Activated CD8-positive, alpha-beta T cell treated with anti-CD3 and anti-CD28 coated beads for 36 hours (primary cell): ENCODE measurements around the gene ACE. TPM values are rescaled to one million over a fixed set of nuclear protein-coding genes. Genes with fewer than 3 reads are reported as not detected.

Experiments used
- ATAC-seq: fragments of 200-7000 bp; cut with Tn5 transposase; one replicate; pipeline ENCODE4 v1.10.0; 2021; ENCODE audit warnings: mild to moderate bottlenecking, moderate library complexity
- CTCF ChIA-PET: fragments of 350-600 bp; sonication (Branson Sonifier 250); formaldehyde crosslinking; loops from one replicate; lab custom pipeline; 2021; ENCODE audit warnings: antibody characterized with exemption; lab: Charles Lee
- POLR2A ChIA-PET: fragments of 350-600 bp; sonication (Branson Sonifier 250); formaldehyde crosslinking; loops from one replicate; lab custom pipeline; 2021; ENCODE audit warnings: antibody characterized with exemption; lab: Charles Lee
- DNase-seq: peaks from one replicate; pipeline ENCODE4 v3.0.0-alpha.2; 2020
- H3K27ac Mint-ChIP-seq: one replicate; pipeline ENCODE4 v1.8.0; 2021; ENCODE audit warnings: mild to moderate bottlenecking, mixed read lengths
- H3K27me3 Mint-ChIP-seq: one replicate; pipeline ENCODE4 v1.8.0; 2021; ENCODE audit warnings: mixed read lengths
- H3K36me3 Mint-ChIP-seq: one replicate; pipeline ENCODE4 v1.8.0; 2021; ENCODE audit warnings: low read depth, mixed read lengths
- H3K4me1 Mint-ChIP-seq: one replicate; pipeline ENCODE4 v1.8.0; 2021; ENCODE audit warnings: low read depth, mixed read lengths
- H3K4me3 Mint-ChIP-seq: one replicate; pipeline ENCODE4 v1.8.0; 2021; ENCODE audit warnings: mild to moderate bottlenecking, moderate library complexity, mixed read lengths
- H3K9me3 Mint-ChIP-seq: one replicate; pipeline ENCODE4 v1.8.0; 2021; ENCODE audit warnings: mixed read lengths
- intact Hi-C: fragments of 100-400 bp; cut with micrococcal nuclease; formaldehyde crosslinking; loops from one replicate; pipeline ENCODE4 v1.10.0; 2022
- total RNA-seq, 2 experiments: library from RNA; stranded (reverse); gene quantifications; one replicate each; pipeline ENCODE4 v1.2.3, GENCODE V29; 2021
- TF ChIP-seq, protein P1 (sequence below): fragments of 200-600 bp; IDR thresholded peaks from one replicate; pipeline ENCODE4 v1.8.0; 2022; ENCODE audit warnings: antibody characterized with exemption, mild to moderate bottlenecking

Gene ACE
- total RNA-seq, 2 experiments from 2014 or later = 0.36 to 0.51 TPM

DNA sequence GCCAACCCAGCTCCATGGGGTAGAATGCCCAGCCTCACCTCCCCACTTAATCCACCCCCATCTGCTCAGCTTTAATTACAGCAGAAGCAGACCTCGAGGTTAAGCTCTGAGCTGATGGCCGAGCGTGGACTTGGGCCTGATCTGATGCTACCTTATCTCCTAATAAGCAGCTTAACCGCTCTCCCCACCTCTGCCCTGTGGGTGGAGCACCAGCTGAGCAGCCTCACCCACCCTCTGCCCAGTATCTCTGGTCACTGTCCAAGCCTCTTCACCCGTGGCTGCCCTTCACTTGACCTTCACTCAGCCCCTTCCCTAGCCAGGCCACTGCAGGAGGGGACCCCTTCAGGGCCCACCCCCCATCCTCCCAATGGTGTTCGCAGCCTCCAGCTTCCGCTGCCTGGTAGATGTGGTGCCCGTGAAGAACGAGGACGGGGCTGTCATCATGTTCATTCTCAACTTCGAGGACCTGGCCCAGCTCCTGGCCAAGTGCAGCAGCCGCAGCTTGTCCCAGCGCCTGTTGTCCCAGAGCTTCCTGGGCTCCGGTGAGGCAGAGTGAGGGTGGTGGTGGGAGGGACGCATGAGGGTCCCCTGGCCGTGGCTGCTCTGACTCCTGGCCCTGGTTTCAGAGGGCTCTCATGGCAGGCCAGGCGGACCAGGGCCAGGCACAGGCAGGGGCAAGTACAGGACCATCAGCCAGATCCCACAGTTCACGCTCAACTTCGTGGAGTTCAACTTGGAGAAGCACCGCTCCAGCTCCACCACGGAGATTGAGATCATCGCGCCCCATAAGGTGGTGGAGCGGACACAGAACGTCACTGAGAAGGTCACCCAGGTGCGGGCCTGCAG, 53.1 kb downstream of the ACE start:
- Mint-ChIP-seq H3K27me3 (peaks cover 4% of the 10 kb centered on the region), H3K9me3 (no peaks in the 10 kb centered on the region), H3K27ac (no peak overlapping the region), H3K36me3 (no peaks in the 10 kb centered on the region), H3K4me1 (no peaks in the 10 kb centered on the region), H3K4me3 (no peak overlapping the region)
- DNase-seq = no peak
- ChIA-PET CTCF (interaction anchor here (1.3 to 1.4 kb wide), 2 partner anchors 51 to 92 kb away, joined by 3 read pairs; partner anchors contain the start of gene MAP3K3), POLR2A (interaction anchor here (0.7 to 1.1 kb wide), 2 partner anchors 19 to 169 kb away, joined by 3 read pairs; no protein-coding TSS in a partner anchor)
- ATAC-seq = no peak
- intact Hi-C loops = no loop called here
- TF ChIP-seq, protein P1, sequence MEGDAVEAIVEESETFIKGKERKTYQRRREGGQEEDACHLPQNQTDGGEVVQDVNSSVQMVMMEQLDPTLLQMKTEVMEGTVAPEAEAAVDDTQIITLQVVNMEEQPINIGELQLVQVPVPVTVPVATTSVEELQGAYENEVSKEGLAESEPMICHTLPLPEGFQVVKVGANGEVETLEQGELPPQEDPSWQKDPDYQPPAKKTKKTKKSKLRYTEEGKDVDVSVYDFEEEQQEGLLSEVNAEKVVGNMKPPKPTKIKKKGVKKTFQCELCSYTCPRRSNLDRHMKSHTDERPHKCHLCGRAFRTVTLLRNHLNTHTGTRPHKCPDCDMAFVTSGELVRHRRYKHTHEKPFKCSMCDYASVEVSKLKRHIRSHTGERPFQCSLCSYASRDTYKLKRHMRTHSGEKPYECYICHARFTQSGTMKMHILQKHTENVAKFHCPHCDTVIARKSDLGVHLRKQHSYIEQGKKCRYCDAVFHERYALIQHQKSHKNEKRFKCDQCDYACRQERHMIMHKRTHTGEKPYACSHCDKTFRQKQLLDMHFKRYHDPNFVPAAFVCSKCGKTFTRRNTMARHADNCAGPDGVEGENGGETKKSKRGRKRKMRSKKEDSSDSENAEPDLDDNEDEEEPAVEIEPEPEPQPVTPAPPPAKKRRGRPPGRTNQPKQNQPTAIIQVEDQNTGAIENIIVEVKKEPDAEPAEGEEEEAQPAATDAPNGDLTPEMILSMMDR = no peak

DNA sequence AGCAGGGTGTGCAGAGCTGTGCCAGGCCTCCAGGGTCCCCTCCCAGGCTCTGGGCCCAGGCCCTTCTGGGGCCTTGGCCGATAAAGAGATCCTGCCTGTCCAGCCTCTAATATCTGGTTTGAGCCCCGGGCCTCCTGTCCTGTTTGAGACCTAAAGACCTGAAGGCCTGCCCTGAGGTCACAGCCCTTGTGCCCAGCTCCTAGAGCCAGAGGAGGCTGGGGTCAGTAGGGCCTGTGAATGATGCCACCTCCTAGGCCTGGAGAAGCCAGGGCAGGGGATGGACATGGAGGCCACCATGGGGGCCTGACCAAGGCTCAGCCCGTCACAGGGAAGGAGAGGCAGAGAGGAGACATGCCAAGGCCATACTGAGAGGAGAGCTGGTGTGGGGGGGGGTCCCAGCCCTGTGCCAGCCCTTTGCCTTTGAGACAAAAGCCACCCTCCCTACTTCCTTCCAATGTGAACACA, 53.7 kb downstream of the ACE start:
- H3K4me3 Mint-ChIP-seq = no peak overlapping the region
- ChIA-PET POLR2A (interaction anchor here (0.7 kb wide), 1 partner anchor 168 kb away, joined by 3 read pairs; no protein-coding TSS in a partner anchor), CTCF (interaction anchor here (1.1 to 1.6 kb wide), 3 partner anchors 51 to 91 kb away, joined by 3 to 4 read pairs (median 3); partner anchors contain the start of gene MAP3K3)
- H3K27ac Mint-ChIP-seq = no peak overlapping the region
- H3K27me3 Mint-ChIP-seq = peaks cover 1% of the 10 kb centered on the region
- H3K9me3 Mint-ChIP-seq = no peaks in the 10 kb centered on the region
- no peaks in the 10 kb centered on the region for H3K36me3 Mint-ChIP-seq
- no peak for ATAC-seq
- no peak for DNase-seq
- intact Hi-C loops = no loop called here
- no peaks in the 10 kb centered on the region for H3K4me1 Mint-ChIP-seq
- TF ChIP-seq, protein P1 = no peak

DNA sequence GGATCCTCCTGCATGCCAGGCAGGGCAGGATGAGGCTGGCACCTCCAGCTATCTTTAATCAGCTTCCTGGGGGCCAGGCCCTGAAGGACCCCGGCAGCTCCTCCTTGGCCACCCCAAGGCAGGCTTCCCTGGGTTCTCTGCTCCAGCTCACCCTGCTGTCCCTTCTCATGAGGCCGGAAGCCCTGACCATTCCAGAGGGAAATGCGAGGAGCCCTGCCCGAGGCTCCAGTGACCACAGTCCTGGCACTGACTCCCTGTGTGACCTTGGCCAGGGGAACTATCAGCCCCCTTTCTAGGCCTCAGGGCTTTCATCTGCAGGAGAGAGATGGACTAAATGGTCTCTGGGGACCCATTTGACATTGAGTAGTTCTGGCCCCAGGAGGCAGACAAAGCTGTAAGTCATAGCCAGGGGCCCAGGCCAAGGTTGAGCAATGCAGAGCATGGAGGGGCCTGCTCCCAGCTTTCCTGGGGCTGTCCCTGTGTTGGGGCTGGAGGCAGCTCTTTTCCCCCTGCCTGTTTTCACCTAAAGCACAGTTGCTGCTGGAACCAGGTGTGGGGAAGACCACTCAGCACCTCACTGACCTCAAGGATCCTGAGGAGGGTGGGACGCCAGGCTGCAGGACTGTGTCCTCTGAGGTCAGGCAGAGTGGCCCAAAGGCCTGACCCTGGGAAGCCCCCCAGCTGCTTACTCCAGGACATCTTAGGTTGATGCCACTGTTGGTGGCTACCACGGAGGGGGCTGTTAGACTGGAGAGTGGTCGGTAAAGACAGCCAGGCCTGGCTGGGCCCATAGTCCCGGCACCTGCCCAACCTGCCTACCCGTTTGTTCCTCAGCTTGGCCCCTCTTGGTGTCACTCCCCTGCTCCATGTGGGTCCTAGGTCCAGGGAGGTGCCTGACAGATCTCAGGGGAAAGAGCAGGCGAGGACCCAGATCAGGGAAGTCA, 54.4 kb downstream of the ACE start:
- ChIA-PET POLR2A (no interaction called here), CTCF (interaction anchor here (1.1 to 1.6 kb wide), 3 partner anchors 52 to 90 kb away, joined by 3 to 4 read pairs (median 3); partner anchors contain the start of gene MAP3K3)
- TF ChIP-seq, protein P1 = no peak
- no peak overlapping the region for H3K4me3 Mint-ChIP-seq
- H3K27ac Mint-ChIP-seq = no peak overlapping the region
- no peak for ATAC-seq
- no peaks in the 10 kb centered on the region for H3K4me1 Mint-ChIP-seq
- no peaks in the 10 kb centered on the region for H3K9me3 Mint-ChIP-seq
- no peak for DNase-seq
- no peaks in the 10 kb centered on the region for H3K36me3 Mint-ChIP-seq
- no peaks in the 10 kb centered on the region for H3K27me3 Mint-ChIP-seq
- intact Hi-C loops = no loop called here

DNA sequence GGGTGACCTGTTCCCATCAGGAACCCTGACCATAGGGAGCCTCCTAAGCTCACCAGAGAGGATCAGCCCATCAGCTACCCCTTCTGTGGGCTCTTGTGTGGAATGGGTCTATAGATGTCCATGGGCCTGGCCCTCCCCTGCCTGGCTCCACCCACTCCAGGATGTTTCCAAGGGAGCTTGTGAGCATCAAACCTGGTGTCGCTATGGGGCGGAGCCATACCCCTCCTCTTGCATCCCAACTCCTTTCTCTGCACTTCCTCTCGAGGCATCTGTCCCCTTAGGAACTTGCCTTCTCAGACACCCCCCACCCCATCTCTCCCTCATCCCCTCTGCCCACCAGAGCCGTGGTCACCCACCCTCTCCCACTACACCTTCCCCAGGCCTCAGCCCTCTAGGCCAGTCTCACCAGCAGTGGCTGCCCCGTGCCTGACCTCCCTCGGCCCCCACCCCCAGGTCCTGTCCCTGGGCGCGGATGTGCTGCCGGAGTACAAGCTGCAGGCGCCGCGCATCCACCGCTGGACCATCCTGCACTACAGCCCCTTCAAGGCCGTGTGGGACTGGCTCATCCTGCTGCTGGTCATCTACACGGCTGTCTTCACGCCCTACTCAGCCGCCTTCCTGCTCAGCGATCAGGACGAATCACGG, 56.7 kb downstream of the ACE start:
- POLR2A ChIA-PET = interaction anchor here (0.9 to 1.0 kb wide), 2 partner anchors 16 to 87 kb away, joined by 3 read pairs; no protein-coding TSS in a partner anchor
- TF ChIP-seq, protein P1 = no peak
- H3K4me1 Mint-ChIP-seq = peaks cover 3% of the 10 kb centered on the region
- no peaks in the 10 kb centered on the region for H3K9me3 Mint-ChIP-seq
- H3K27me3 Mint-ChIP-seq = peaks cover 14% of the 10 kb centered on the region
- CTCF ChIA-PET = no interaction called here
- no peak overlapping the region for H3K27ac Mint-ChIP-seq
- DNase-seq (no peak), ATAC-seq (no peak)
- no peak overlapping the region for H3K4me3 Mint-ChIP-seq
- no peaks in the 10 kb centered on the region for H3K36me3 Mint-ChIP-seq
- intact Hi-C loops = no loop called here
